T-helper 2 cell treated with Interferon-gamma antibody and Interleukin-4, amounts not matched to agents 5 μg/mL and 100 μg/mL, for 36 hours (primary cell): ENCODE data around the gene CARD11.
"Not testable (repeated sequence)": the region's sequence is repeated elsewhere in the genome, so short reads cannot be mapped to it uniquely, and the experiment has no call there.

Source experiments
- DNase-seq: peaks from one replicate; pipeline ENCODE4 v3.0.0; 2021; ENCODE audit warnings: low spot score
- H3K27ac Mint-ChIP-seq: one replicate; pipeline ENCODE4 v1.8.0; 2021; ENCODE audit warnings: mild to moderate bottlenecking, mixed read lengths
- H3K27me3 Mint-ChIP-seq: one replicate; pipeline ENCODE4 v1.8.0; 2021; ENCODE audit warnings: low read depth, mixed read lengths
- H3K36me3 Mint-ChIP-seq: one replicate; pipeline ENCODE4 v1.8.0; 2021; ENCODE audit warnings: low read depth, mixed read lengths
- H3K4me1 Mint-ChIP-seq: one replicate; pipeline ENCODE4 v1.8.0; 2021; ENCODE audit warnings: low read depth, mixed read lengths
- H3K4me3 Mint-ChIP-seq: one replicate; pipeline ENCODE4 v1.8.0; 2022; ENCODE audit warnings: mild to moderate bottlenecking, moderate library complexity, mixed read lengths
- H3K9me3 Mint-ChIP-seq: one replicate; pipeline ENCODE4 v1.8.0; 2021; ENCODE audit warnings: mixed read lengths

Gene CARD11

DNA sequence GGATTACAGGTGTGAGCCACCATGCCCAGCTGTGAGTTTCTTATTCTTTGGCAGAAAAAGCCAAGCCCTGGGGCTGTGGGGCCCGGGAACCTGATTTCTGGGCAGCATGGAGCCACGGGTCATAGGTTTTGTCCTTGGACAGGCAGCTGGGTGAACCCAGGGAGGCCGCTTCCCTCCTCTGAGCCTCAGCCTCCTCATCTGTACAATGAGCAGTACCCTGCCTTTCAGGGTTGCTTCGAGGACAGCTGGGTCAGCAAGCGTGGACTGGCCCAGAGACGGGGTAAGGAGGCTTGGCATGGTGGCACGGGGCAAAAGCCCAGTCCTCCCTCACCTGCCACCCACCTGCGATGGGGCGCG, 115.4 kb downstream of the CARD11 start:
- H3K36me3 Mint-ChIP-seq: peaks cover 36% of the 10 kb centered on the region

GRCh38 chr7:2927592-2927991, 116.1 kb downstream of the CARD11 start:
- peaks cover 36% of the 10 kb centered on the region for H3K36me3 Mint-ChIP-seq
- no peaks in the 10 kb centered on the region for H3K4me1 Mint-ChIP-seq
- H3K27ac Mint-ChIP-seq: no peak overlapping the region
- H3K27me3 Mint-ChIP-seq: no peaks in the 10 kb centered on the region
- H3K9me3 Mint-ChIP-seq: no peaks in the 10 kb centered on the region
- DNase-seq: no peak
- no peak overlapping the region for H3K4me3 Mint-ChIP-seq

More for the DNA sequence above, 115.4 kb downstream of the CARD11 start:
- H3K9me3 Mint-ChIP-seq: no peaks in the 10 kb centered on the region
- H3K4me1 Mint-ChIP-seq: no peaks in the 10 kb centered on the region
- no peak overlapping the region for H3K27ac Mint-ChIP-seq
- no peak for DNase-seq
- H3K4me3 Mint-ChIP-seq: no peak overlapping the region
- H3K27me3 Mint-ChIP-seq: no peaks in the 10 kb centered on the region

DNA sequence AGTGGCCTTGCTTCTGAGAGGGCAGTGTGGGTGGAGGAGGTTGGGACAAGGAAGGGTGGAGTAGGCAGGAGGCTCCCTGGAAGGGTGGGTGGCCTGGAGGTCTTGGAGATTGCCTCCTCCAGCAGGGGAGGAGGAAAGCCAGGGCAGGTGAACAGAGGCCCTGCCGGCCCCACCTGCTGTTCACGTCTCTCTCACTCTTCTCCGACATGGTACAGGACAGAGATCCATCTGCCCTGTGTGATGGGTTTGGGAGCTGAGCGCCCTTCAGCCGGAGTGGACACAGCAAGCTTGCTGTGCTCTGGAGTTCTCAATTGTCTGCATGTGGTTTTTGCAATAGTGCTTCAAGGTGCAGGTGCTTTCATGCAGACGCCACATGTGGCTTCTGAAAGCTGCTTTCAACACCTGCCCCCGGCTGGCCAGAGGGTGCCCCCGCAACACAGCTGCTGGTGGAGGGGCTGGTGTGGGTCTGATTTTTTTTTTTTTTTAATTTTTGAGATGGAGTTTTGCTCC, 116.7 kb downstream of the CARD11 start:
- Mint-ChIP-seq H3K4me3 (no peak overlapping the region), H3K4me1 (no peaks in the 10 kb centered on the region), H3K27ac (no peak overlapping the region), H3K9me3 (no peaks in the 10 kb centered on the region), H3K36me3 (peaks cover 35% of the 10 kb centered on the region), H3K27me3 (no peaks in the 10 kb centered on the region)
- no peak for DNase-seq

- H3K9me3 Mint-ChIP-seq: no peaks in the 10 kb centered on the region
- no peak for DNase-seq
- H3K36me3 Mint-ChIP-seq: peaks cover 38% of the 10 kb centered on the region
- no peak overlapping the region for H3K27ac Mint-ChIP-seq
- H3K4me1 Mint-ChIP-seq: no peaks in the 10 kb centered on the region
- H3K4me3 Mint-ChIP-seq: no peak overlapping the region
- H3K27me3 Mint-ChIP-seq: no peaks in the 10 kb centered on the region
Measured at GRCh38 chr7:2926120-2926895, 117.4 kb downstream of the CARD11 start.

- Mint-ChIP-seq H3K36me3 (peaks cover 43% of the 10 kb centered on the region), H3K27me3 (no peaks in the 10 kb centered on the region), H3K9me3 (peaks cover 7% of the 10 kb centered on the region), H3K4me1 (no peaks in the 10 kb centered on the region), H3K27ac (peak overlapping the region; percentile 67), H3K4me3 (no peak overlapping the region)
- DNase-seq: no peak
Measured at GRCh38 chr7:2924866-2925840, 118.5 kb downstream of the CARD11 start.

DNA sequence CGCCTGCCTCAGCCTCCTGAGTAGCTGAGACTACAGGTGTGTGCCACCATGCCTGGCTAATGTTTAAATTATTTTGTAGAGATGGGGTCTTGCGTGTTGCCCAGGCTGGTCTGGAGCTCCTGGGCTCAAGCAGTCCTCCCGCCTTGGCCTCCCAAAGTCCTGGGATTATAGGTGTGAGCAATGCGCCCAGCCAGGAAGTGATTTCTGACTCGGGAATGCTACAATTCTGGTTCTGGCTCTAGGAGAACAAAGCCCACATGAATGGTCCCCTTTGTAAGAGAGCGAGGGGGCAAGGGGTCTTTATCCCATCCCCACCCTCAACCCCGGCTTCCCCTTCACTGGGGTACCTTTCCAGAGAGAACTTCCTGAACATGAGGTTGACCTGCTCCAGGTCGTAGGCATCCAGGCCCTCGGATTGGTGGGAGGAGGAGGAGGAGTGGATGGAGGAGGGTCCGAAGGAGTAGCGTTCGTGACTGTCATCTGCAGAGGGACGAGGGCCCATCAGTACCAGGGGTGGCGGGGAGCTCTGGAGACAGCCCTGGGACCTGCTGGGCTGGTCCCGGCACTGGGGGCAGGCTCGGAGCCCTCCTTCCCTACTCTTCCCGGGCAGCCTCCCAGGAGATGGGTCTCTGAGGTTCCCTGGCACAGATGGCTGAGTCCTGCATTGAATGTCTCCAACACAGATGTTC, 119.6 kb downstream of the CARD11 start:
- Mint-ChIP-seq H3K36me3 (peaks cover 46% of the 10 kb centered on the region), H3K4me1 (no peaks in the 10 kb centered on the region), H3K9me3 (peaks cover 11% of the 10 kb centered on the region), H3K4me3 (no peak overlapping the region), H3K27ac (no peak overlapping the region), H3K27me3 (no peaks in the 10 kb centered on the region)
- no peak for DNase-seq

- no peak for DNase-seq
- H3K27ac Mint-ChIP-seq: no peak overlapping the region
- peaks cover 11% of the 10 kb centered on the region for H3K9me3 Mint-ChIP-seq
- no peak overlapping the region for H3K4me3 Mint-ChIP-seq
- H3K36me3 Mint-ChIP-seq: peaks cover 49% of the 10 kb centered on the region
- no peaks in the 10 kb centered on the region for H3K4me1 Mint-ChIP-seq
- H3K27me3 Mint-ChIP-seq: no peaks in the 10 kb centered on the region
Measured at GRCh38 chr7:2923291-2923781, 120.3 kb downstream of the CARD11 start.

GRCh38 chr7:2922866-2923265, 120.8 kb downstream of the CARD11 start:
- H3K27me3 Mint-ChIP-seq: no peaks in the 10 kb centered on the region
- DNase-seq: no peak
- peaks cover 47% of the 10 kb centered on the region for H3K36me3 Mint-ChIP-seq
- H3K27ac Mint-ChIP-seq: no peak overlapping the region
- peaks cover 11% of the 10 kb centered on the region for H3K9me3 Mint-ChIP-seq
- H3K4me1 Mint-ChIP-seq: no peaks in the 10 kb centered on the region
- no peak overlapping the region for H3K4me3 Mint-ChIP-seq

- Mint-ChIP-seq H3K4me3 (no peak overlapping the region), H3K27me3 (no peaks in the 10 kb centered on the region), H3K9me3 (peaks cover 11% of the 10 kb centered on the region), H3K36me3 (peaks cover 45% of the 10 kb centered on the region), H3K4me1 (no peaks in the 10 kb centered on the region), H3K27ac (no peak overlapping the region)
- no peak for DNase-seq
Measured at GRCh38 chr7:2922348-2922691, 121.3 kb downstream of the CARD11 start.

- Mint-ChIP-seq H3K27me3 (no peaks in the 10 kb centered on the region), H3K4me3 (no peak overlapping the region), H3K4me1 (no peaks in the 10 kb centered on the region), H3K9me3 (peaks cover 11% of the 10 kb centered on the region), H3K36me3 (peaks cover 51% of the 10 kb centered on the region), H3K27ac (no peak overlapping the region)
- DNase-seq: no peak
Measured at GRCh38 chr7:2921653-2922347, 121.9 kb downstream of the CARD11 start.

DNA sequence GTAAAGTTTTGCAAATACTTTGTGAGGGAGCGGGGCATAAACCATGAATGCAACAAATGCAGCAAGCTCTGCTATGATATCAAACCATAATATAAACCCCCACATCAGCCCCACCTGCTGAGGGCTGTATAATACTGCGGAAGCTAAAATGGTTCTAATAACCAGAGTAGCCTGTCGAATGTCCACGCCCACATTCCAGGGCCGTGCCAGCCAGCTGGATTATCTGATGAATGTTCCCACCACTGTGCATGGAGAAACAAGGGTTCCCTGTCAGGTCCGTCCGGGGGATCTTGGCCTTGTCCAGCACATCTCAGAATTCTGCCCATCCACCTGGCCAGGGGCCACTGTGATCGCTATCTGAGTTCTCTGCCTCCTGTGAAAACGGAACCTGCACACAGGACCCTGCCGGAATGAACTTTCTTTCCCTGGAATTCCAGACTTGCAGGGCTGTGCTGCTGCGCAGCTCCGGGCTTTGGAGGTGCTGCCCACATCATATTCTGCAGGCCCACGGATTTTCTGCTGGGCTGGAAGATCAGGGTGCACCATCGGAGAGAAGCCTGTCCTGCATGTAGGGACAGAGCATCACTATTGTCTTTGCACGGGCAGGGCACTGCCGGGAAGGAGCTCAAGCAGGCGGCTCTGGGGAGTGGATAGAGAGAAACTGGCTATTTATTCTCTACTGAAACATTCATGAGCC, 122.6 kb downstream of the CARD11 start:
- no peak for DNase-seq
- Mint-ChIP-seq H3K27ac (no peak overlapping the region), H3K36me3 (peaks cover 51% of the 10 kb centered on the region), H3K27me3 (no peaks in the 10 kb centered on the region), H3K9me3 (peaks cover 11% of the 10 kb centered on the region), H3K4me3 (no peak overlapping the region), H3K4me1 (no peaks in the 10 kb centered on the region)

DNA sequence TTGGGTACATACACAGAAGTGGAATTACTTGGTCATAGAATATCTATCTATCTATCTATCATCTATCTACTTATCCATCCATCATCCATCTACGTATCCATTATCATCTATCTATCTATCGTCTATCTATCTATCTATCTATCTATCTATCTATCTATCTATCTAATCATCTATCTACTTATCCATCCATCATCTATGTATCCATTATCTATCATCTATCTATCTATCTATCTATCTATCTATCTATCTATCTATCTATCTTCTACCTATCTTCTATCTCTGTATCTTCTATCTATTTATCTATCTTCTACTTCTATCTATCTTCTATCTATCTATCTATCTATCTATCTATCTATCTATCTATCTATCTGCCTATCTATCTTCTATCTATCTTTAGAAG, 123.2 kb downstream of the CARD11 start:
- not testable (repeated sequence) for DNase-seq, H3K27ac Mint-ChIP-seq, H3K27me3 Mint-ChIP-seq, H3K4me3 Mint-ChIP-seq, H3K4me1 Mint-ChIP-seq
- Mint-ChIP-seq H3K36me3 (peaks cover 48% of the 10 kb centered on the region), H3K9me3 (peaks cover 11% of the 10 kb centered on the region)

GRCh38 chr7:2920041-2920440, 123.6 kb downstream of the CARD11 start:
- Mint-ChIP-seq H3K36me3 (peaks cover 50% of the 10 kb centered on the region), H3K27ac (peak overlapping the region; percentile 45), H3K4me3 (no peak overlapping the region), H3K9me3 (peaks cover 11% of the 10 kb centered on the region), H3K4me1 (no peaks in the 10 kb centered on the region), H3K27me3 (no peaks in the 10 kb centered on the region)
- DNase-seq: no peak
